Measurements from ENCODE around the gene CDK7.

GRCh38 chr5:69279517-69279916 is 44.8 kb downstream of the CDK7 start:
- no peak for TF ChIP-seq EP300 (IDR thresholded peaks at IDR 0.05; ENCODE audit: borderline replicate concordance in 1 of 2, low read depth in 1 of 2, low read length in 1 of 2)
- no peak for TF ChIP-seq CTCF (IDR thresholded peaks at IDR 0.05)
- TF ChIP-seq JUND (IDR thresholded peaks at IDR 0.05) = no peak
- TF ChIP-seq SIN3A (IDR thresholded peaks at IDR 0.05; ENCODE audit: borderline replicate concordance, low read depth, low read length) = no peak
- TF ChIP-seq RFX5 (IDR thresholded peaks at IDR 0.05; ENCODE audit: low read length) = no peak
- no peak for TF ChIP-seq USF1 (IDR thresholded peaks at IDR 0.05; ENCODE audit: borderline replicate concordance, low read depth)
- TF ChIP-seq YY1 (IDR thresholded peaks at IDR 0.05; ENCODE audit: low read depth) = no peak
- no peak for TF ChIP-seq NRF1 (IDR thresholded peaks at IDR 0.05; ENCODE audit: low read depth, low read length)

Data from SK-N-SH (cell line).